Mesothelial cell of epicardium (in vitro differentiated cells): ENCODE results near the gene JMJD7. TPM values are rescaled to one million over a fixed set of nuclear protein-coding genes. Genes with fewer than 3 reads are reported as not detected.

Experiments
- DNase-seq, 2 experiments: peaks; one replicate each; pipeline ENCODE4 v3.0.0; 2021; ENCODE audit warnings: low spot score in 2 of 2; ENCODE audit not compliant: unreplicated experiment in 2 of 2
- H3K27ac Mint-ChIP-seq: 2 replicates; pipeline ENCODE4 v1.8.0; 2021; ENCODE audit warnings: mixed read lengths
- H3K27me3 Mint-ChIP-seq: 2 replicates; pipeline ENCODE4 v1.8.0; 2021; ENCODE audit warnings: low read depth, mixed read lengths
- H3K36me3 Mint-ChIP-seq: 2 replicates; pipeline ENCODE4 v1.8.0; 2021; ENCODE audit warnings: mixed read lengths
- H3K4me1 Mint-ChIP-seq: 2 replicates; pipeline ENCODE4 v1.8.0; 2021; ENCODE audit warnings: mixed read lengths
- H3K4me3 Mint-ChIP-seq: 2 replicates; pipeline ENCODE4 v1.8.0; 2021; ENCODE audit warnings: mild to moderate bottlenecking, moderate library complexity, mixed read lengths
- H3K9me3 Mint-ChIP-seq: 2 replicates; pipeline ENCODE4 v1.8.0; 2021; ENCODE audit warnings: mixed read lengths
- total RNA-seq: library from RNA; stranded (reverse); gene quantifications from 3 replicates; pipeline ENCODE4 v1.2.1, GENCODE V29; 2021
- TF ChIP-seq, protein P1 (sequence below): fragments of 200-600 bp; sonication (generic); IDR thresholded peaks from one replicate; pipeline ENCODE4 v1.5.0; 2021; ENCODE audit warnings: antibody characterized with exemption; ENCODE audit not compliant: unreplicated experiment

Gene JMJD7
- total RNA-seq, 1 donor from 2014 or later = 27.6 TPM

DNA sequence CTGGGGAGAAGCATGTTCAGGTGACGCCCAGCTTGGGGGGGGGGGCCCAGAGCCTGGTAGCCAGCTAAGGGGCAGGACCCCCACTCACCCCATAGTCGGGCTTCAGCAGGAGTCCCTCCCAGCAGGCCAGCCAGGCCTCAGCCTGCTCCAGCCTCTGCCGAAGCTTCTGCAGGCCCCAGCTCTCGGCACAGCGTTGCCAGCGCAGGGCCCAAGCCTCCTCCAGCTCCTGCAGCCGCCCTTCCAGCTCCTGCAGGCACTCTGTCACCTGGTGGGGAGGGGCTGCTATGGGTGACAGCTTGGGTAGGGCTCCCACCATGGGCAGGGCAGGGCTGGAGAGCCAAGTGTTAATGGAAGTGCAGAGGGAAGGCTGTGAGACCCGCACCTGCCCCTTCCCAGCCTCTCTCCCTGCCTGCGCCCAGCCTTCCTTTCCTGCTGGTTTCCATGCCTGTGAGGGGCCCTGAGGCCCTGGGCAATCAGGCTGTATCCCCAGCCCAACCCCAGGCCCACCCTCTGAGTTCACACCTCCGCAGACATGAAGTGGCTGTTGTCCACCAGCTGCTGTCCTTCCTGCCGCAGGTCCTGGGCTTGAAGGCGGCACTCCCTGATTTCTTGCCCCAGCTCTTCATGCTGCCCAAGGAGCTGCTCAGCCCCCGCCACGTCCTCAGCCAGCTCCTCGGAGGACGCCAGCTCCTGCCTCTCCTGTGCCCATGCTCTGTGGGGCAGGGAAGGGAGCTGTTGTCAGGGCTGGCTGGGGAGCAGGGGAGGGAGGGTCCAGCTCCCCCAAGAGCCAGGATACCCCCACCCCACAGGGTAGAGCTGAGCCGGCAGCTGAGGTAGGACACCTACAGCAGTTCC is 25.1 kb downstream of the JMJD7 start:
- Mint-ChIP-seq H3K27ac (no peak overlapping the region), H3K27me3 (no peaks in the 10 kb centered on the region), H3K36me3 (peaks cover 4% of the 10 kb centered on the region), H3K4me3 (no peak overlapping the region), H3K4me1 (peaks cover 12% of the 10 kb centered on the region), H3K9me3 (no peaks in the 10 kb centered on the region)
- TF ChIP-seq, protein P1, sequence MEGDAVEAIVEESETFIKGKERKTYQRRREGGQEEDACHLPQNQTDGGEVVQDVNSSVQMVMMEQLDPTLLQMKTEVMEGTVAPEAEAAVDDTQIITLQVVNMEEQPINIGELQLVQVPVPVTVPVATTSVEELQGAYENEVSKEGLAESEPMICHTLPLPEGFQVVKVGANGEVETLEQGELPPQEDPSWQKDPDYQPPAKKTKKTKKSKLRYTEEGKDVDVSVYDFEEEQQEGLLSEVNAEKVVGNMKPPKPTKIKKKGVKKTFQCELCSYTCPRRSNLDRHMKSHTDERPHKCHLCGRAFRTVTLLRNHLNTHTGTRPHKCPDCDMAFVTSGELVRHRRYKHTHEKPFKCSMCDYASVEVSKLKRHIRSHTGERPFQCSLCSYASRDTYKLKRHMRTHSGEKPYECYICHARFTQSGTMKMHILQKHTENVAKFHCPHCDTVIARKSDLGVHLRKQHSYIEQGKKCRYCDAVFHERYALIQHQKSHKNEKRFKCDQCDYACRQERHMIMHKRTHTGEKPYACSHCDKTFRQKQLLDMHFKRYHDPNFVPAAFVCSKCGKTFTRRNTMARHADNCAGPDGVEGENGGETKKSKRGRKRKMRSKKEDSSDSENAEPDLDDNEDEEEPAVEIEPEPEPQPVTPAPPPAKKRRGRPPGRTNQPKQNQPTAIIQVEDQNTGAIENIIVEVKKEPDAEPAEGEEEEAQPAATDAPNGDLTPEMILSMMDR = no peak
- no peak for DNase-seq

DNA sequence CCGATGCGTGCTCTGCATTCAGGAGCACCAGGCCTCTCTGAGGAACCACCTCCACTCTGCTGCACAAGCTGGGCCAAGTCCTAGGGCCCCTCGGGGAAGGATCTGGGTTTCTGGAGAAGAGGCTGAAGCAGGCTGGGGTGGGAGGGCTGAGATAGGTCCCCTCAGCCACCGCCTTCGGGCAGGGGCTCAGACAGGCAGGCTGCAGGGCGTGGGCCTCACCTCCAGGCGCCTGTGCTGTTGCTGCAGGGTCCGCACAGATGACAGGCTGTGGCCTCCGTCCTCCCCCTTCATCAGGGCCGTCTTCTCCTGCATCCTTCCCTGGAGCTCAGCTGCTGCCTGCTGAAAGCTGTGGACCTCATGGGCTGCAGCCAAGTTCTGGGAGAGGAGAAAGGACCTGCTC is 25.9 kb downstream of the JMJD7 start:
- TF ChIP-seq, protein P1 = no peak
- peaks cover 12% of the 10 kb centered on the region for H3K4me1 Mint-ChIP-seq
- H3K4me3 Mint-ChIP-seq = no peak overlapping the region
- no peak overlapping the region for H3K27ac Mint-ChIP-seq
- no peaks in the 10 kb centered on the region for H3K9me3 Mint-ChIP-seq
- H3K27me3 Mint-ChIP-seq = no peaks in the 10 kb centered on the region
- DNase-seq = no peak
- no peaks in the 10 kb centered on the region for H3K36me3 Mint-ChIP-seq

DNA sequence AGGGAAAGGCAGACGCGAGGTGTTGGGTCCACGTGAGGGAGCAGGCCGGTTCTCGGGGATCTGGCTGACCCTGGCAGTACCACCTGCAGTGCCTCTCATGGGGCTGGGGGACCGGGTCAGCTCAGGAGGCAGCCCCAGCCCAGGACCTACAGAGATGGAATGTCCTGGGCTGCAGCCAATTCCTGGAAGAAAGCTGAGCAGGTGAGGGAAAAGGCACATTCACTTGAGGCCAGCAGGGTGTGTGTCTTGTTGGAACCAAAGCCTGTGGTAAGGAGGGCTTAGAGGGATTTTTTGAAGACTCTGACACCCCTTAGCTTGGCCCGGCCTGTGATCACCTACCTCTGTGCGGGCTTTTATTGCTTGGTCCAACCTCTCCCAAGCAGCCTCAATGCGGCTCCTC is 26.6 kb downstream of the JMJD7 start:
- no peak for DNase-seq
- Mint-ChIP-seq H3K27me3 (no peaks in the 10 kb centered on the region), H3K4me3 (no peak overlapping the region), H3K27ac (no peak overlapping the region), H3K9me3 (no peaks in the 10 kb centered on the region), H3K4me1 (peaks cover 12% of the 10 kb centered on the region), H3K36me3 (no peaks in the 10 kb centered on the region)
- TF ChIP-seq, protein P1 = no peak

DNA sequence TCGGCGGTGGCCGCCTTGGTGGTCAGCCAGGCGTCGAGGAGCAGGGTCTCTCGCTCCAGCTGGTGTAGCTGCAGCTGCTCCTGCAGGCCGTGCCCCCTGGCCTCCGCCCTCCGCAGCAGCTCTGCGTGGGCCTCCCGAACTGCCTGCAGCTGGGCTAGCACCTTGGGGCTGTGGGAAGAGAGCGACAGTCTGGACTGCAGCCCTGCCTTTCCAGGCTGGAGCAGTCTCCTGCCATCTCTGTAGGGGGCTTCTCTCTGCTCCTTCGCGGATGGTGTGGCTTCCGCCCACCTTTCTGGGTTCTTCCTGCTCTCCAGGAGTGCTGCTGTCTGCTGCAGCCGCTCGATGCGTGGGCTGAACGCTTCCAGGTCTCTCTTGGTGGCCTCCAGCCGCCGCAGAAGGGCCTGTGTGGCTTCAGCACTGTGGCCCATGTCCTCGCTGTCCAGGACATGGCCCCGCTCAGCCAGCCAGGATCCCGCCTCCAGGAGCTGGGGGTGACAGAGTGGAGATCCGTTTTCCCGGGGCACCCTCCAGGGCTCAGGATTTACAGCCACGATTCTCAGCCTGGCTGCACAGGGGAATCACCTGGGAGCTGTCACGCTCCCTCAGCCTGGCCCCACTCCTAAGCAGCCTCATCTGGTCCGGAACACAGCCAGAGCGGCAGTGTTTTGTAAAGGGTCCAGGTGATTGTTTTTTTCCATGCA is 27.5 kb downstream of the JMJD7 start:
- Mint-ChIP-seq H3K36me3 (no peaks in the 10 kb centered on the region), H3K27me3 (no peaks in the 10 kb centered on the region), H3K4me3 (no peak overlapping the region), H3K9me3 (no peaks in the 10 kb centered on the region), H3K4me1 (peaks cover 12% of the 10 kb centered on the region), H3K27ac (no peak overlapping the region)
- DNase-seq = no peak
- TF ChIP-seq, protein P1 = no peak

DNA sequence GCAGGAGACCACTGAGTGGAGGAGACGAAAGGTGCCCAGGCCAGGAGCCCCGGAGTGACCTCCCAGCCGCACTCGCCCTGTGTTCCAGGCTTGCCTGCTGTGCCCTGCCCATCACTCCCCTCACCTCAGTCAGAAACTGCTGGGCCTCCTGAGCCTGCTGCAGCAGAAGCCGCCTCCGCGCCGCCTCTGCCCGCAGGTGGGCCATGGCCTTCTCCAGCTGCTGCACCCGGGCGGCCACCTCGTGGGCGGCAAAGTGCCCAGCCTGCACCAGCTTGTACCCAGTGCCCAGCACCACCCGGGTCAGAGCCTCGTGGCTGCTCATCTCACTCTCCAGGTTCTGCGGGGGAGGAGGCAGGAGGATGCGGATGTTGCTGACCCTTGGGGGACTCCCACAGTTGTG is 28.4 kb downstream of the JMJD7 start:
- TF ChIP-seq, protein P1 = no peak
- Mint-ChIP-seq H3K27ac (no peak overlapping the region), H3K9me3 (no peaks in the 10 kb centered on the region), H3K4me3 (no peak overlapping the region), H3K36me3 (no peaks in the 10 kb centered on the region), H3K27me3 (no peaks in the 10 kb centered on the region), H3K4me1 (peaks cover 12% of the 10 kb centered on the region)
- DNase-seq = no peak
